Activated T-cell treated with anti-CD3 and anti-CD28 coated beads for 4 hours (primary cell): ENCODE results near the gene TTN.
"Not testable (repeated sequence)": the region's sequence is repeated elsewhere in the genome, so short reads cannot be mapped to it uniquely, and the experiment has no call there.

Source experiments
- DNase-seq: peaks from one replicate; pipeline ENCODE4 v3.0.0-alpha.2; 2020

The TTN gene

DNA sequence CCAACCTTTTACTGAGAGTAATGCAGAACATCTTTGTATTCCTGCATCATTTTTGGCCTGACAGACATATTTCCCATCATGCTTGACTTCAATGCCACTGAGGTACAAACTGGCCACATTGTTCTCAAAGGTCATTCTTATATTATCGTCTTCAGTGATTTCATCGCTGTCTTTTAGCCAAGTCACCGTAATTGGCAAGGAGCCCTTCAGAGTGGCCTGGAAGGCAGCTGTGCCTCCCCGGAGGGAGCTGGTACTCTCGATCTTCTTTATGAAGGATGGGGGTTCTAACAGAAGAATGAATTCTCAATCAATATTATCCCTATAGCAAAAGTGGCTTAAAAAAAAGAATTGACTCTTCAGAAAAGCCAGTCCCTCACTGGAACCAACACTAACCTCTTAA, 75.9 kb downstream of the TTN start:
- no peak for DNase-seq

DNA sequence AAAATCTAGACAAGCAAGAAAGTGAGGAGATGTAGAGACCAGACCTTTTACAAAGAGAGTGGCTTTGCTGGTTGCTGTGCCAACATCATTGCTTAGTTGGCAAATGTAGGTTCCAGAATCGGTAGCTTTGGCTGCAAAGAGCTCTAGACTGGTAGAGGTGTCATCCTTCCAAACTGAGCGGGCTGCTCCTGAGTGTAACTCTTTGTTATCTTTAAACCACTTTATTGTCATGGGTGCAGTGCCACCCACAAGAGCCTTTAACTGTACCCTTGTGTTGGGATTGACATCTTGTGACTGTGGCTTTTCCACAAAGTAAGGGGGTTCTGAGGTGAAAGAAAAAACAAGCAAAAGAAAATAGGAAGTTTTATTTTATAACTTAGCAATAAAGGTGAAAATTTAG, 77.2 kb downstream of the TTN start:
- no peak for DNase-seq

DNA sequence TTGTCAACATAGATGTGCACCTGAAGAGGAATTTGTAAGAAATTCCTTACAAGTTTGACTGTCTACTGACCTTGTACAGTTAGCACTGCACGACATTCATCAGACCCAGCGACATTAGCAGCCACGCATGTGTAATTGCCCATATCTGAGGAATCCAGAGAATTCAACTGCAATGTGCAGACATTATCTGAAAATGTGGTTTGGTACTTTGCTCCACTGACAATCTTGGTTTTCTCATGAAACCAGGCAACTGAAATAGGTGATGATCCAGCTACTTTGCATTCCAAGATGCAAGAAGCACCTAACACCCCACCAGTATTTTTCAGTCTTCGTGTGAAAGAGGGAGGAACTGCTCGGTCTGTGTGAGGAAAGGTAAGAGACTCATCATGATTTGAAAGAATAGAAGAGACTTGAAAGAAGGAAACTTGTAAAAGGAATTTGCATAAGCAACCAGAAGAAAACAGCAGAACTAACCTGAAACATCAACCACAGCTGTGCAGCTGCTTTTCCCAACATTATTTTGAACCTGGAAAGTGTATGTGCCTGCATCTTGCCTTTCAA, 83.4 kb downstream of the TTN start:
- no peak for DNase-seq

- DNase-seq = no peak
Measured at GRCh38 chr2:178722296-178722695, 84.9 kb downstream of the TTN start.

- no peak for DNase-seq
Measured at GRCh38 chr2:178718988-178719387, 88.2 kb downstream of the TTN start.

DNA sequence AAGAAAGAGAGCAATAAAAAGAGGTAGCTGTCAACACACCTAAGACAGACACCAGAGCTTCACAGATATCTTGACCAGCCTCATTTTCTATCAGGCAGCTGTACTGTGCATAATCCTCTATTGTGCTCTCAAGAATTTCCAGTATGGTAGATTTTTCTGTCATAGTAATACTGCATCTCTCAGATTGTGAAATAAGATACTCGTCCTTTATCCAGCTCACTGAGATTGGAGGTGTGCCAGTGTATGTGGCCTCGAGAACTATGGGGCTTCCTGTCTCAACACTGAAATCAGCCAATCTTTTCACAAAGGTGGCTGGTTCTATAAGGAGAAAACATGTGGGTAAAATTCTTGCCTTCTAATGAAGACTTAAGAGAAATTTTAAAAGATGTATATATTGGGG, 88.9 kb downstream of the TTN start:
- DNase-seq = no peak

DNA sequence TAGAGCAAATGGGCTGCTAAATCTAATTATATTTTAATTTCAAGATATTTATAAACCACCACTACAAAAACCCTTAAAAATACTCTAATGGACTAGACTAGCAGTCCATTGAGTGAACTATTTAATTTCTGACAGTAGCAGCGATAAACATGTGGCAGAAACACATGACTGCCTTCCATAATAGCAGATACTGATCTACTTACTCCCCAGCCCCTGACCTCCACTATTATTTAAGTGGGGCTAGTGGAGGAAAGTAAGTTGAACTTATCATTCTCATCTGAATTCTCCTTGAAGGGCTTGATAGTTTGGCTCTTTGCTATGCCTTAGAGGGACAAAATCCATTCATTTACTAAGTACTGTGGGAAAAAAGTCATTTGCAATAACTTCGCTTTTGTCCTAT, 90.8 kb downstream of the TTN start:
- DNase-seq = no peak

DNA sequence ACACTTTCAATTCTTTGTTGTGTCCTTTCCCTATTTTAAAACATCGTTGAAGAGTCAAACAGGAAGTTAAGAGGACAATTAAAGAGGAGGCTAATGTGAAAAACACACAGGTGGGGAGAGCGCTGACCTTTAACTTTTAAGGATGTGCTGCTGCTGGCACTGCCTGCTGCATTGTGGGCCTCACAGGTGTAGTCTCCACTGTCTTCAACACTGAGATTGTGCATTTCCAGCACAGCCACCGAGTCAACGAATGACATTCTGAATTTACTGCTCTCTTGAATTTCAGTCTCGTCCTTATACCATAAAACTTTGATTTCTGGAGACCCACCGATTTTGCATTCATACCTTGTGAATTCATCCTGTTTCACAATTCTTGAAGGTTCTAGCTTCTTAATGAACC, 91.9 kb downstream of the TTN start:
- no peak for DNase-seq

- DNase-seq = no peak
Measured at GRCh38 chr2:178707476-178707875, 99.7 kb downstream of the TTN start.

- DNase-seq = no peak
Measured at GRCh38 chr2:178704876-178705275, 102.3 kb downstream of the TTN start.

GRCh38 chr2:178702361-178702760, 104.9 kb downstream of the TTN start:
- DNase-seq = no peak

GRCh38 chr2:178700922-178701342, 106.3 kb downstream of the TTN start:
- no peak for DNase-seq

GRCh38 chr2:178700136-178700535, 107.1 kb downstream of the TTN start:
- no peak for DNase-seq

DNA sequence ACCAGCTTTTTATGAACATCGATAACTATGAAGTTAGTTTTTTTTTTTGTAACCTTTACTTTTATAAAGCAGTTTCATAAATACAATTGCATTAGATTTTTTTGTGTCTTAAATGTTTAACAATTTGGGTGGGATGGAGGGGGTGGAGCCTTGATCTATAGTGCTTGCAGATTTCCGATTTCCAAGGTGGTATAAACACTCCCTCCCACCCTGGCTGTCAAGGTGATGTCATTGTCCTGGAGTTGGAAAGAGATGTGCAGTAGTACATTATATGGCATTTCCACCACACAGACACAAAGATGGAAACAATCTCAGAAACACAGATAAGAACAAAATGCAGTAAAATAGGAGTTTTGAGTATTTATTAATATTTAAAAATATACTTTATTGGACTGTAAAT, 114.4 kb downstream of the TTN start:
- no peak for DNase-seq

GRCh38 chr2:178689808-178690207, 117.4 kb downstream of the TTN start:
- no peak for DNase-seq

DNA sequence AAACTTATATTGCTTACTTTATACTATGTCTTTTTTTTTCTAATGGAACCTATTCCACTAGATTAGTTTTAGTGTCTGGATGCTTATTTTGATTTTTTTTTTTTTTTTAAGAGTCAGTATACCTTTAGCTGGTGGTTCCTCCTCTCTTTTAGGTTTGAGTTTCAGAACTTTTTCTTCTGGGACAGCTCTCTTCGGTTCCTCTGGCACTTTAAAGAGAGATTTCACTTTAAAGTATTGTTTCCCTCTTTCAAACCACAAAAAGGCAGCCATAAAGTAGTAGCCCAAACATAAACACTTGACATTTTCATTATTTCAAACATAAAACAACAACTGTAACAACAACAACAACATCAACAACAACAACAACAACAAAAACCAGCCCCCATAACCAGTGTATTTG, 123.3 kb downstream of the TTN start:
- no peak for DNase-seq

DNA sequence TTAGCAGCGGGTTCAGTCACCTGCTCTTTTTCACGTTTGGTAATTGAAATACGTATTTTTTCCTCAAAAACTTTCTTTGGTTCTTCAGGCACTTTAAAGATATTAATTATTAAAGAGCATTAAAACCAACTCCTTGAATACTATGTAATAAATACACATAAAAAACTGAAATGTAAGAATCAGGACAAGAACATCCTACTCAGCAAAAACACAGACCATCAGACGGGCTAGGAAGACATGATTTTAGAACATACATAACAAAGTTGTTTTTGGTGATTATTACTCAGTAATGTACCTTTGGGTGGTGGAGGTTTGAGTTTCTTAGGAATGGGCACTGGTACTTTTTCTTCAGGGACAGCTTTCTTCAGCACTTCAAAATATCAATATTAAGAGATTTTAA, 126.1 kb downstream of the TTN start:
- no peak for DNase-seq

DNA sequence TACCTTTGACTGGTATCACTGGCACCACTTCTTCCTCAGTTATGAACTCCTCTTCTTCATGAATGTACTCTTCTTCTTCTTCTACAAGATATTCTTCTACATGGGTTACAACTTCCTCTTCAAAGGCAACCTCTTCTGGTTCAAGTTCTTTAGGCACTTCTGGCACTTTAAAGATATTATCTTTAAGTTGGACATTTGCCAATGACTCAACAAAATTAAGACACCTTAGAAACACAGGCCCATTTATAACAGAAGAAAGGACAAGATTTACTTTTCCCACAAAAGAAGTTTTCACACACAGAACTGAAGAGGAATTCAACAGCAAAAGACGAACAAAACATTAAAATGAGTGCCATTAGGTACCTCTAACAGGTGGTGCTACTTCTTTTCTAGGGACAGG, 127.3 kb downstream of the TTN start:
- no peak for DNase-seq

- no peak for DNase-seq
Measured at GRCh38 chr2:178677599-178677998, 129.6 kb downstream of the TTN start.

GRCh38 chr2:178676046-178676445, 131.2 kb downstream of the TTN start:
- DNase-seq = no peak

DNA sequence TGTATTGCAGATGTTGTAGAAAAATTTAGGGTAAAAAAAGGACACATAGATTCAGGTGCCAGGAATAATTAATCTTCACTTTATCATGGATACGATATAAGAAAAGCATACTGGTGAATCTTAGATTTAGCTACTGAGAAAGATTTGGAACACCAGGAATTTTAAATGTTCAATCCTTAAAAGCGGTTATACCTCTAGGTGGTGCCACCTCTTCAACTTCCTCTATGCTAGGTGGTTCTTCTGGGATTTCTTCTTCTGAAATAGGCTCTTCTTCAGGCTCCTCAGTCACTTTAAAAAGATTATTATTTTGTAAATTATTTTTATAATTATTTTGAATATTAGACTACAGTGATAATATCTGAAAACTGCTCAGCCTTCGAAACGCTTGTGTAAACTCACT, 133.1 kb downstream of the TTN start:
- no peak for DNase-seq

GRCh38 chr2:178666458-178666857, 140.8 kb downstream of the TTN start:
- DNase-seq = no peak

DNA sequence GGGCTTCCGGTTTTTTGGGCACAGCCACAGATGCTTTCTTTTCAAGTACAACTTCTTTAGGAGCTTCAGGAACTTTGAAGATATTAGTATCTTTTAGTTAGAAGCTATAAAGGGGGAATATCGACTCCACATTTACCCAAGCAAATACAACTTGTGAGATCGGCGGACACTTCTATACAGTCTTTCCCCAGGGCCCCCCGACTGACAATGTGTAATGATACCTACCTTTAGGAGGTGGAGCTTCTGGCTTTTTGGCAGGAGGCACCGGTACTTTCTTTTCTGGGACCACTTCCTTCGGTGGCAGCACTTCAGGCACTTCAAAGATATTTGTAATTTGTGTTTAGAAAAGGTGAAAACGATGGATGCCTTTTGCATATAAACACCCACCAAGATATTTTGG, 148.7 kb downstream of the TTN start:
- DNase-seq = not testable (repeated sequence)

DNA sequence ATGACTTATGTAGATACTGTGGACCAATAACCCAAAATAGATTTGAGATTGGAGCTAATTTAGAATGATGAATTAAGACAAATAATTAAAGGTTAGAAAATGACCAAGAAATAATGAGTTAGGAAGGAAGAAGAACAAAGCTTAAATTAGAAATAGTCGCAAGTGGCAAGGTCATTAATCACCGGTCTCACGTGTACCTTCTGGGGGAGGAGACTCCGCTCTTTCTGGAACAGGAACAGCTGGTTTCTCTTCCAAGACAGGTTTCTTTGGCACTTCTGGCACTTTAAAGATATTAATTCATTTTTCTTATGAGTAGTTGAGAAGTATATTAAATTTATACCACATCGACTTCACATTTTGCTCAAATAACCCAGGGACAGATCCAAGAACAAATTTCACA, 156.7 kb downstream of the TTN start:
- DNase-seq = no peak

GRCh38 chr2:178644919-178645318, 162.3 kb downstream of the TTN start:
- no peak for DNase-seq

GRCh38 chr2:178641498-178641897, 165.7 kb downstream of the TTN start:
- no peak for DNase-seq
